Measurements from ENCODE around the gene LCORL. TPM values are rescaled to one million over a fixed set of nuclear protein-coding genes. Genes with fewer than 3 reads are reported as not detected.

Gene LCORL
- total and polyA plus RNA-seq, 2 experiments from 2014 or later: 21.0 to 28.7 TPM

DNA sequence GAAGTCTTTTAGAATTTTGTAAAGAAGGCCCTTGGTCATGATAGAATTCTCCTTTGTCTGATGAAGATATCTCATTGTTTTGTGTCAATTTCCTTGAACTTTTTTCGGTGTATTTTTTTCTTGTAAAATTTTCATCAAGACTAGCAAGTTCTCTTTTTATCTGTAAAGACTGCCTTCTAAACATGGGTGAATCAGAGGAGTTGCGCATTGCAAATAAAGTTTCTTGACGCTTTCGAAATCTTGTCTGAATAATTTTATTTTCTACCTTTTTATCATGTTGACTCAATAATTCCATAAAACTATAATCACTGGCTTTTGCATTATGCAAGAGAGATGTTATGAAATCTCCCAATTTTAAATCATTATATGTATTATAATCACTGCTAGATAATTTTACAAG is 144.6 kb downstream of the LCORL start:
- Histone ChIP-seq H3K27ac (ENCODE audit: low read depth) (no peak overlapping the region), H3K4me1 (ENCODE audit: insufficient read depth) (no peaks in the 10 kb centered on the region), H4K20me1 (replicated peaks; ENCODE audit: insufficient read depth) (no peaks in the 10 kb centered on the region), H2AFZ (no peak overlapping the region), H3F3A (replicated peaks; ENCODE audit: low read depth) (no peaks in the 10 kb centered on the region), H3K4me3 (no peak overlapping the region), H3K36me3 (ENCODE audit: insufficient read depth) (no peaks in the 10 kb centered on the region), H3K4me2 (no peak overlapping the region), H3K9me2 (ENCODE audit: insufficient read depth) (no peaks in the 10 kb centered on the region), H3K27me3 (ENCODE audit: insufficient read depth) (no peaks in the 10 kb centered on the region), H3K79me2 (replicated peaks; ENCODE audit: insufficient read depth) (no peaks in the 10 kb centered on the region)
- Mint-ChIP-seq H3K9me3 (no peaks in the 10 kb centered on the region; the same call in 2 of the 3 replicates), H3K27ac (peak overlapping the region; percentile 75; the same call in 1 of the 2 replicates), H3K27me3 (ENCODE audit: insufficient read depth, low read depth, poor library complexity) (no peaks in the 10 kb centered on the region), H3K4me1 (peaks cover 3% of the 10 kb centered on the region; the same call in 2 of the 3 replicates), H3K36me3 (ENCODE audit: low read depth) (no peaks in the 10 kb centered on the region), H3K4me3 (no peak overlapping the region)
- TF ChIP-seq ZNF331 (CRISPR knock-in tag; IDR thresholded peaks at IDR 0.05; ENCODE audit: low read depth): no peak
- TF ChIP-seq ZNF462 (CRISPR knock-in tag; IDR thresholded peaks at IDR 0.05): no peak
- no peak for TF ChIP-seq ZNF114 (CRISPR knock-in tag; IDR thresholded peaks at IDR 0.05)
- no peak for TF ChIP-seq REST (IDR thresholded peaks at IDR 0.05; ENCODE audit: unreplicated experiment)
- TF ChIP-seq NANOG (IDR thresholded peaks at IDR 0.05; ENCODE audit: borderline replicate concordance): no peak
- no peak for TF ChIP-seq STAT1 (IDR thresholded peaks at IDR 0.05; ENCODE audit: unreplicated experiment)
- TF ChIP-seq, protein P1, sequence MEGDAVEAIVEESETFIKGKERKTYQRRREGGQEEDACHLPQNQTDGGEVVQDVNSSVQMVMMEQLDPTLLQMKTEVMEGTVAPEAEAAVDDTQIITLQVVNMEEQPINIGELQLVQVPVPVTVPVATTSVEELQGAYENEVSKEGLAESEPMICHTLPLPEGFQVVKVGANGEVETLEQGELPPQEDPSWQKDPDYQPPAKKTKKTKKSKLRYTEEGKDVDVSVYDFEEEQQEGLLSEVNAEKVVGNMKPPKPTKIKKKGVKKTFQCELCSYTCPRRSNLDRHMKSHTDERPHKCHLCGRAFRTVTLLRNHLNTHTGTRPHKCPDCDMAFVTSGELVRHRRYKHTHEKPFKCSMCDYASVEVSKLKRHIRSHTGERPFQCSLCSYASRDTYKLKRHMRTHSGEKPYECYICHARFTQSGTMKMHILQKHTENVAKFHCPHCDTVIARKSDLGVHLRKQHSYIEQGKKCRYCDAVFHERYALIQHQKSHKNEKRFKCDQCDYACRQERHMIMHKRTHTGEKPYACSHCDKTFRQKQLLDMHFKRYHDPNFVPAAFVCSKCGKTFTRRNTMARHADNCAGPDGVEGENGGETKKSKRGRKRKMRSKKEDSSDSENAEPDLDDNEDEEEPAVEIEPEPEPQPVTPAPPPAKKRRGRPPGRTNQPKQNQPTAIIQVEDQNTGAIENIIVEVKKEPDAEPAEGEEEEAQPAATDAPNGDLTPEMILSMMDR (conservative IDR thresholded peaks at IDR 0.05; ENCODE audit: low read depth in 2 of 2): no peak
- TF ChIP-seq POLR2AphosphoS5 (IDR thresholded peaks at IDR 0.05; ENCODE audit: low read depth): no peak
- no peak for TF ChIP-seq CREB1 (CRISPR knock-in tag; IDR thresholded peaks at IDR 0.05; ENCODE audit: low read depth)
- no peak for TF ChIP-seq ETS1 (IDR thresholded peaks at IDR 0.05)
- no peak for TF ChIP-seq EZH2phosphoT487 (IDR thresholded peaks at IDR 0.05; ENCODE audit: unreplicated experiment)
- no peak for TF ChIP-seq EZH2 (IDR thresholded peaks at IDR 0.05; ENCODE audit: low read depth, unreplicated experiment)
- TF ChIP-seq JUNB (IDR thresholded peaks at IDR 0.05; ENCODE audit: unreplicated experiment): no peak
- no peak for DNase-seq (ENCODE audit: low spot score)
- ATAC-seq: no peak
